Tibial nerve (tissue), 4 donors: ENCODE results near the gene TRAF6. TPM values are rescaled to one million over a fixed set of nuclear protein-coding genes. Genes with fewer than 3 reads are reported as not detected.

Experiments used
- DNase-seq, 2 donors: peaks; one replicate each; pipeline ENCODE4 v3.0.0-alpha.2; 2019; ENCODE audit warnings: low spot score in 2 of 2
- H3K27ac ChIP-seq, 4 donors: fragments of 200-600 bp; sonication (generic) in 3 of 4; one replicate each; pipeline ENCODE4 v1.5.1; 2017 to 2019; ENCODE audit warnings: mild to moderate bottlenecking in 1 of 4
- H3K27me3 ChIP-seq, 2 donors: fragments of 200-600 bp; sonication (generic) in 1 of 2; one replicate each; pipeline versions ENCODE4 v1.5.1 to v1.6.0; 2017 to 2019
- H3K36me3 ChIP-seq, 3 donors: fragments of 200-600 bp; sonication (generic); one replicate each; pipeline ENCODE4 v1.5.1; 2018 to 2019
- H3K4me1 ChIP-seq, 4 donors: fragments of 200-600 bp; sonication (generic) in 3 of 4; one replicate each; pipeline ENCODE4 v1.5.1; 2017 to 2019
- H3K4me3 ChIP-seq, 4 donors: fragments of 200-600 bp; sonication (generic) in 3 of 4; one replicate each; pipeline ENCODE4 v1.5.1; 2017 to 2019; ENCODE audit warnings: mild to moderate bottlenecking in 1 of 4, moderate library complexity in 1 of 4
- H3K9me3 ChIP-seq, 4 donors: fragments of 200-600 bp; sonication (generic) in 3 of 4; one replicate each; pipeline ENCODE4 v1.5.1; 2017 to 2019
- EP300 ChIP-seq, 2 donors: sonication (generic); formaldehyde crosslinking; IDR thresholded peaks; one replicate each; pipeline ENCODE4 v1.6.1; 2017; ENCODE audit warnings: antibody characterized with exemption in 2 of 2, mild to moderate bottlenecking in 1 of 2
- POLR2A ChIP-seq, 2 donors: fragments of 450-650 bp; IDR thresholded peaks; one replicate each; pipeline ENCODE4 v1.6.1; 2017; ENCODE audit warnings: antibody characterized with exemption in 2 of 2, mild to moderate bottlenecking in 2 of 2, moderate library complexity in 2 of 2
- WGBS, 2 donors: methylation state at CpG; one replicate each; pipeline ENCODE4 v1.1.5; 2018; 5-methylcytosine and 5-hydroxymethylcytosine counted together
- total RNA-seq, 4 donors: library from RNA; depleted of rRNA; stranded (reverse); fragments of >200 nt; gene quantifications; one replicate each; pipeline ENCODE4 v1.1.0, GENCODE V29; 2016
- TF ChIP-seq, protein P1 (sequence below), 5 experiments: fragments of 200-600 bp in 3 of 5; fragments of 450-650 bp in 2 of 5; sonication (generic) in 3 of 5; IDR thresholded peaks; one replicate each; pipeline ENCODE4 v1.5.1; 2016 to 2019; ENCODE audit warnings: antibody characterized with exemption in 5 of 5, mild to moderate bottlenecking in 3 of 5, moderate library complexity in 2 of 5

Gene TRAF6
- total RNA-seq, 4 donors from 2014 or later, result 9.9 to 17.7 (median 13.8) TPM

DNA sequence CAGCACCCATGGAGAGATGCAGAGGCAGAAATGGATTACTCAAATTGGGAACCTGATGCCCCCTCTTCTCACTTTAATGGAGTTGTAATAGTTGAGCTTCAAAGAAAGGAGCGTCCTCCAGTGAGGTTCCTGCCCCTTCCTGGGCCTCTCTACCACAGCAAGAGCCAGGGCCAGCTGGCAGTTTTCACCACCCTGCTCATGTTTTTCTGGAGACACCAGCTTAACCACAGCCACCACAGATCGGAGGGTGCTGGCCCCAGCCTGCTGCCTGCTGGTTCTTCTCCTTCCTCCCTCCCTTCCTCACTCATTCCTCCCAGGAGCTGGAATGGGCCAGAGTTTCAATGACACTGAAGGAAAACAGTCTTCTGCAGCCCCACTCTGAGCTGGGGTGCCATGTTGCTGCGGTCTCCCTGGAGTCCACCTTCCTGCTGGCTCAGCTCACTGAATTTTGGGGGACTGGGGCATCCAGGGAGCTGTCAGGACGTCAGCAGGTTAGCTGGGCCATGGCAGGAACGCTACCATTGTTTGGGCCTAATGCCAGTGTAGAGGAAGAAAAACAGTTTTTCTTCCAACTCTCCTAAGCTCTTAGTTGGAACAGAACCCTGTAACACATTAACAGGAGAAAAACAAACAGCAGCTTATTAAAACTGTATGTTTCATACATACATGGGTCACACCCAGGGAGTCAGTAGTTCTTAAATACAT is 57.7 kb downstream of the TRAF6 start:
- no peaks in the 10 kb centered on the region for H3K27me3 ChIP-seq
- H3K36me3 ChIP-seq, result peaks cover 0 to 8% (median 0%) of the 10 kb centered on the region in 3 donors
- peak overlapping the region in 1 of 4 donors; percentile 5 for H3K27ac ChIP-seq
- 63 to 67% methylated on average over 5 of the region's 5 CpGs for WGBS, 2 donors
- TF ChIP-seq POLR2A (IDR thresholded peaks at IDR 0.05) (no peak), EP300 (IDR thresholded peaks at IDR 0.05) (no peak)
- TF ChIP-seq, protein P1, sequence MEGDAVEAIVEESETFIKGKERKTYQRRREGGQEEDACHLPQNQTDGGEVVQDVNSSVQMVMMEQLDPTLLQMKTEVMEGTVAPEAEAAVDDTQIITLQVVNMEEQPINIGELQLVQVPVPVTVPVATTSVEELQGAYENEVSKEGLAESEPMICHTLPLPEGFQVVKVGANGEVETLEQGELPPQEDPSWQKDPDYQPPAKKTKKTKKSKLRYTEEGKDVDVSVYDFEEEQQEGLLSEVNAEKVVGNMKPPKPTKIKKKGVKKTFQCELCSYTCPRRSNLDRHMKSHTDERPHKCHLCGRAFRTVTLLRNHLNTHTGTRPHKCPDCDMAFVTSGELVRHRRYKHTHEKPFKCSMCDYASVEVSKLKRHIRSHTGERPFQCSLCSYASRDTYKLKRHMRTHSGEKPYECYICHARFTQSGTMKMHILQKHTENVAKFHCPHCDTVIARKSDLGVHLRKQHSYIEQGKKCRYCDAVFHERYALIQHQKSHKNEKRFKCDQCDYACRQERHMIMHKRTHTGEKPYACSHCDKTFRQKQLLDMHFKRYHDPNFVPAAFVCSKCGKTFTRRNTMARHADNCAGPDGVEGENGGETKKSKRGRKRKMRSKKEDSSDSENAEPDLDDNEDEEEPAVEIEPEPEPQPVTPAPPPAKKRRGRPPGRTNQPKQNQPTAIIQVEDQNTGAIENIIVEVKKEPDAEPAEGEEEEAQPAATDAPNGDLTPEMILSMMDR (IDR thresholded peaks at IDR 0.05), result no peak
- no peak for DNase-seq
- H3K4me3 ChIP-seq, result no peak overlapping the region
- H3K4me1 ChIP-seq, result peaks cover 0 to 60% (median 28%) of the 10 kb centered on the region in 4 donors
- H3K9me3 ChIP-seq, result no peaks in the 10 kb centered on the region

DNA sequence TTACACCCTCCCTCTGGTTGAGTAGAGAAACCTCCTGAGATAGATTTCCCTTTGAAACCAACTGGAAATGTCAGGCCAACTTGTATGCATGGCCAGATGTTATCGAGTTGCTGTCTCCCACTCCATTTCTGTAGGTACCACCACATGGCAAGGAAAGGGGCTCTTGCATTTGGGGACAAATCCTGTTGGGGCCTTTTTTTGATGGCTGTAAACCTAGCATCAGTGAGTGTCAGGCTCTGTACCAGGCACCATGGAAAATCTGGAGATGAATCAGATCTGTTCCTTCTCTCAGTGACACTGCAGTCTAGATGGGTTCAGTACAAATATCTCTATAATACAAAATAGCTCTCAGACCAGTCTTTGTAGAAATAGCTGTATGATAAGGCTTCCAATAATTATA is 58.4 kb downstream of the TRAF6 start:
- Histone ChIP-seq H3K36me3 (peaks cover 0 to 14% (median 0%) of the 10 kb centered on the region in 3 donors), H3K9me3 (no peaks in the 10 kb centered on the region), H3K27ac (no peak overlapping the region), H3K4me1 (peaks cover 0 to 57% (median 24%) of the 10 kb centered on the region in 4 donors), H3K4me3 (no peak overlapping the region), H3K27me3 (no peaks in the 10 kb centered on the region)
- DNase-seq, result no peak
- TF ChIP-seq POLR2A (IDR thresholded peaks at IDR 0.05), result no peak
- no peak for TF ChIP-seq EP300 (IDR thresholded peaks at IDR 0.05)
- TF ChIP-seq, protein P1 (IDR thresholded peaks at IDR 0.05), result no peak
- WGBS, 2 donors, result 86 to 92% methylated on average over 1 of the region's 1 CpG

DNA sequence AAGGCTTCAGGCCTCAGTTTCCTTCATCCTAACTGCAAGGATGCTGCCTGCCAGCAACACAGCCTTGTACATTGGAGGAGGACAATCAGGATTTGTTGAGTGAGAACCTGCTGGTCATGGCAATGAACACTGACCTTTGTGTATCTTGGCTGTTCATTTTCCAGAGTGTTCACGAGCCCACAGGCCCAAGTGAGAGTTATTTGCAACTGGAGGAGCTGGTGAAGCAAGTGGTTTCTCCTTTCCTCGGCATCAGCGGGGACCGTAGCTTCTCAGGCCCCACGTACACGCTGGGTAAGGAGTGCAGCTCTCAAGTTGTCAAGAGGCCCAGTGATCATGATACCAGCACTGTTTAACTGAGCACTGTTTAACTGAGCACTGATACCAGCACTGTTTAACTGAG is 59.0 kb downstream of the TRAF6 start:
- TF ChIP-seq POLR2A (IDR thresholded peaks at IDR 0.05) (no peak), EP300 (IDR thresholded peaks at IDR 0.05) (no peak)
- TF ChIP-seq, protein P1 (IDR thresholded peaks at IDR 0.05), result no peak
- Histone ChIP-seq H3K27ac (no peak overlapping the region), H3K27me3 (no peaks in the 10 kb centered on the region), H3K4me1 (peaks cover 0 to 50% (median 18%) of the 10 kb centered on the region in 4 donors), H3K4me3 (no peak overlapping the region), H3K9me3 (no peaks in the 10 kb centered on the region), H3K36me3 (peaks cover 0 to 20% (median 0%) of the 10 kb centered on the region in 3 donors)
- WGBS, 2 donors, result 86 to 88% methylated on average over 6 of the region's 6 CpGs
- no peak for DNase-seq

DNA sequence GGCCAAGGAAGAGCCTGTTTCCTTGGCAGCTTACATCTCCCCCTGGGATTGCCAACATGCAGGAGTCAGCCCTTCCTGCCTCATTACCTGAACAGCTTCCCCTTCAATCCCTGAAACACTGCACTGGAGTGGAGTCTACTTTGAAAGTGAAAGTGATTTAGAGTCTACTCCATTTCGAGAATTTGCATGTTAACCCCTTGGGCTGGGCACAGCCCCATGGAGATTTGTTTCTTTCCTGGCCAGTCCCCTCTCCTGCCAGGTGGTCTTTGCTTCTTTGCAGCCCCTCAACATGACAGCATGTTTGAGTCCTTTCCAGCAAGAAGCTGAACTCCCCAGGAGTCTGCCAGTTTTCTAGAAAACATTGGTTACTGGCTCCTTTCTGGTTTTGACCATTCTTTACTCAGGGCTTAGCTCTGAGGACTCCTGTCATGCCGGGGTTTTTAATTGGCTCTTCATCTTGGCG is 59.9 kb downstream of the TRAF6 start:
- no peak overlapping the region for H3K27ac ChIP-seq
- DNase-seq, result no peak
- H3K4me3 ChIP-seq, result peak overlapping the region in 3 of 4 donors; percentile 11 to 29 (median 15)

More for the DNA sequence above, 59.9 kb downstream of the TRAF6 start:
- 38 to 47% methylated on average over 3 of the region's 3 CpGs for WGBS, 2 donors
- Histone ChIP-seq H3K36me3 (peaks cover 0 to 20% (median 0%) of the 10 kb centered on the region in 3 donors), H3K27me3 (no peaks in the 10 kb centered on the region), H3K4me1 (peaks cover 0 to 41% (median 16%) of the 10 kb centered on the region in 4 donors), H3K9me3 (no peaks in the 10 kb centered on the region)
- no peak for TF ChIP-seq EP300 (IDR thresholded peaks at IDR 0.05)
- TF ChIP-seq POLR2A (IDR thresholded peaks at IDR 0.05), result no peak
- TF ChIP-seq, protein P1 (IDR thresholded peaks at IDR 0.05), result no peak
